AG09309 (cell line): ENCODE results near the gene PYGL.

Experiments
- DNase-seq: peaks from one replicate; pipeline ENCODE4 v3.0.0-alpha.2; 2010; ENCODE audit warnings: low read depth
- H3K4me3 ChIP-seq: 2 replicates; pipeline ENCODE4 v1.5.1; 2011; ENCODE audit warnings: mild to moderate bottlenecking, low read depth, low read length, moderate library complexity; ENCODE audit not compliant: control insufficient read depth
- TF ChIP-seq, protein P1 (sequence below): IDR thresholded peaks from 2 replicates; pipeline ENCODE4 v1.5.1; 2011; ENCODE audit warnings: mild to moderate bottlenecking, low read depth, low read length, inconsistent platforms; ENCODE audit not compliant: insufficient read depth, control insufficient read depth; ENCODE audit errors: missing control alignments

Gene PYGL

DNA sequence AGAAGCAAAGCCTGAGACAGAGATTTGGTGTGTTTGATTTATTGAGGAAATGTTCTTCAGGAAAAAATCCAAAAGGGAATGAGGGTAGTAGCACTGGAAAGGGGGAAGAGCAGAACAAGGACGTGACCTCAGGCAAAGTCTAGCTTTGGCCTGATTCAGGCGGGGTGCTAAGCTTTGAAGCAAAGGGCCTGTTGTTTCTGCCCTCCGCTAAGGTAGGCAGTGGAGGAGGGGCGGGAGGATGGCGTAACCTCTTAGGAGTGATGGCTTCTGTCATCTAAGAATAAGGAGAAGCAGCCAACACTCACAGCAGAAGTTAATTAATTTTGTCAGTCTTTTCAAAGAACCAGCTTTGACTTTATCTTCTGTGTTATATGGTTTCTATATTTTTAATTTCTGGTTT lies 52.0 kb downstream of the PYGL start:
- H3K4me3 ChIP-seq: no peak overlapping the region
- no peak for DNase-seq
- TF ChIP-seq, protein P1, sequence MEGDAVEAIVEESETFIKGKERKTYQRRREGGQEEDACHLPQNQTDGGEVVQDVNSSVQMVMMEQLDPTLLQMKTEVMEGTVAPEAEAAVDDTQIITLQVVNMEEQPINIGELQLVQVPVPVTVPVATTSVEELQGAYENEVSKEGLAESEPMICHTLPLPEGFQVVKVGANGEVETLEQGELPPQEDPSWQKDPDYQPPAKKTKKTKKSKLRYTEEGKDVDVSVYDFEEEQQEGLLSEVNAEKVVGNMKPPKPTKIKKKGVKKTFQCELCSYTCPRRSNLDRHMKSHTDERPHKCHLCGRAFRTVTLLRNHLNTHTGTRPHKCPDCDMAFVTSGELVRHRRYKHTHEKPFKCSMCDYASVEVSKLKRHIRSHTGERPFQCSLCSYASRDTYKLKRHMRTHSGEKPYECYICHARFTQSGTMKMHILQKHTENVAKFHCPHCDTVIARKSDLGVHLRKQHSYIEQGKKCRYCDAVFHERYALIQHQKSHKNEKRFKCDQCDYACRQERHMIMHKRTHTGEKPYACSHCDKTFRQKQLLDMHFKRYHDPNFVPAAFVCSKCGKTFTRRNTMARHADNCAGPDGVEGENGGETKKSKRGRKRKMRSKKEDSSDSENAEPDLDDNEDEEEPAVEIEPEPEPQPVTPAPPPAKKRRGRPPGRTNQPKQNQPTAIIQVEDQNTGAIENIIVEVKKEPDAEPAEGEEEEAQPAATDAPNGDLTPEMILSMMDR: no peak

- TF ChIP-seq, protein P1: no peak
- no peak for DNase-seq
- H3K4me3 ChIP-seq: no peak overlapping the region
These were observed 56.8 kb downstream of the PYGL start for GRCh38 chr14:50887476-50887875.

DNA sequence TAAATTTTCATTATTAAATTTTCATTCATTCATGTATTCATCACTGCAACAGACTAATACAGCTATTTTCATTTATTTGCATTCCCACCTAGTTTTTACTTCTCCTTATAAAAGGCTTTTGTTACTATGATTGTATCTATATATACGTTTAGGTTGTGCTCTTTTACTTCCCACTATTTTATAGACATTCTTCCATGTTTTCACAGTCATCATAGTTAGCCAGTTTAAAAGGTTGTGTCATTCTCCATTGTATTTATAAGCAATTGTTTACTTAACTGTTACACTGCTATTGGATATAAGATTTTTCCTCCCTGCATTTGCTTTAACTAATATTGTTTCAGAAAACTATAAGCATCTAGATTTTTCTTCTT lies 60.5 kb downstream of the PYGL start:
- H3K4me3 ChIP-seq: no peak overlapping the region
- TF ChIP-seq, protein P1: no peak
- no peak for DNase-seq

GRCh38 chr14:50882932-50883826 lies 61.1 kb downstream of the PYGL start:
- H3K4me3 ChIP-seq: no peak overlapping the region
- no peak for DNase-seq
- TF ChIP-seq, protein P1: no peak

DNA sequence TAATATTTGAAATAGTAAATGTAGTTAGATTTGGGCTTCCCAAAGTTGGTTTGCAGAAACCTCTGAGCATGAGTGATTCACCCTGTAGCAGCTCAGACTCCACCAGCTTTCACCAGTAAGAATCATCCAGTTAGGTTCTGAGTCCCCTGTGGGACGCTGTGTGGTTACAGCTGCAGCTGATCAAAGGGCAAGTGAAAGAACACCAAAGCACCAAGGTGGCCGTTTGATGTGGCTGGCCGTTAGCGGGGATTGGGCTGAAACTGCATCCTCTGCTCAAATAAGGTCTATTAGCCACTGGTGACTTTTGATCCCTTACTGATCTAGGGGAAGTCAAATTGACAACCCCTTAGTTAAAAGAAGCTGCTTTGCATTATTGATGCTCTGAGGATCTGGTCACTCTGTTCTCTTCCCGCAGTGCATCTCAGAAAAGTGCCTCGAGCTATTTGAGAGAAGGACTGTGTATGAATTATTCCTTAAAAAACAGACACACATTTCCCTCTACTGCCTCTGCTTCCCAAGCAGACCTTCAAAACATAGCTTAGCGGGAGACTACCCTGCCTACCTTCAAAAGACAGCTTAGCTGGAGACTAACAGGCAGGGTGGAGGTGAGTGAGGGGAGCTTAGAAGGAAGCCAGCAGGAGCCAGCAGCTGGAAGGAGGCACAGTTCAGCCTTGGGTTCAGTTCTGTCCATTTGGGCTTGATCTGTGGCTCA lies 68.8 kb downstream of the PYGL start:
- TF ChIP-seq, protein P1: no peak
- H3K4me3 ChIP-seq: no peak overlapping the region
- no peak for DNase-seq

- no peak for DNase-seq
- H3K4me3 ChIP-seq: no peak overlapping the region
- TF ChIP-seq, protein P1: no peak
These were observed 69.5 kb downstream of the PYGL start for GRCh38 chr14:50874757-50875156.
